ENCODE measurements around the gene FAM110A. TPM values are rescaled to one million over a fixed set of nuclear protein-coding genes. Genes with fewer than 3 reads are reported as not detected.

The FAM110A gene
- total RNA-seq, 2 donors from 2014 or later = 12.1 to 16.9 TPM

DNA sequence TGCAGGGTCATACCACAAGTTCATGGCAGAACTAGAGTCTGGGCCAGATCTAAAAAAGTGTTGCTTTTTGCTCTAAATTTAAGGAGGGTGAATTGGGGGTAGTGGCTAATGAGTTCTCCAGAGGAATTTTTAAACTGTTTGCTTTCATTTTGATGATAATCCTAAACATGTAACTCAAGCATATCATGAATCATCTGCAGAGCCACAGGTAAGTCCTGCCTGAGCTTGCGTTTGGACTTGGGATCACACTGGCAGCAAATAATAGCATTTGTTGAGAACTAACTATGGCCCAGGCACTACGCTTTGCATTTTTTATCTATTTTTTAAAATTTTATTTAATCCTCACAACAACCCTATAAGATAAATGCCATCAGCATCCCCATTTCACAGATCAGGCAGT is 27.4 kb downstream of the FAM110A start:
- TF ChIP-seq, protein P1, sequence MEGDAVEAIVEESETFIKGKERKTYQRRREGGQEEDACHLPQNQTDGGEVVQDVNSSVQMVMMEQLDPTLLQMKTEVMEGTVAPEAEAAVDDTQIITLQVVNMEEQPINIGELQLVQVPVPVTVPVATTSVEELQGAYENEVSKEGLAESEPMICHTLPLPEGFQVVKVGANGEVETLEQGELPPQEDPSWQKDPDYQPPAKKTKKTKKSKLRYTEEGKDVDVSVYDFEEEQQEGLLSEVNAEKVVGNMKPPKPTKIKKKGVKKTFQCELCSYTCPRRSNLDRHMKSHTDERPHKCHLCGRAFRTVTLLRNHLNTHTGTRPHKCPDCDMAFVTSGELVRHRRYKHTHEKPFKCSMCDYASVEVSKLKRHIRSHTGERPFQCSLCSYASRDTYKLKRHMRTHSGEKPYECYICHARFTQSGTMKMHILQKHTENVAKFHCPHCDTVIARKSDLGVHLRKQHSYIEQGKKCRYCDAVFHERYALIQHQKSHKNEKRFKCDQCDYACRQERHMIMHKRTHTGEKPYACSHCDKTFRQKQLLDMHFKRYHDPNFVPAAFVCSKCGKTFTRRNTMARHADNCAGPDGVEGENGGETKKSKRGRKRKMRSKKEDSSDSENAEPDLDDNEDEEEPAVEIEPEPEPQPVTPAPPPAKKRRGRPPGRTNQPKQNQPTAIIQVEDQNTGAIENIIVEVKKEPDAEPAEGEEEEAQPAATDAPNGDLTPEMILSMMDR (conservative IDR thresholded peaks at IDR 0.05) = no peak
- Mint-ChIP-seq H3K9me3 (no peaks in the 10 kb centered on the region), H3K27ac (no peak overlapping the region), H3K36me3 (ENCODE audit: low read depth) (no peaks in the 10 kb centered on the region), H3K27me3 (ENCODE audit: insufficient read depth) (peaks cover 23% of the 10 kb centered on the region), H3K4me3 (no peak overlapping the region), H3K4me1 (peaks cover 16% of the 10 kb centered on the region)
- Histone ChIP-seq H3K27me3 (ENCODE audit: control insufficient read depth, insufficient read depth, low read length, poor library complexity, severe bottlenecking) (peaks cover 6% of the 10 kb centered on the region), H3K27ac (ENCODE audit: low read depth, low read length) (no peak overlapping the region), H3K36me3 (ENCODE audit: control insufficient read depth, insufficient read depth, low read length) (no peaks in the 10 kb centered on the region), H3K9ac (ENCODE audit: extremely low read depth, low read length, poor library complexity, severe bottlenecking) (no peak overlapping the region), H3K4me3 (ENCODE audit: low read length) (no peak overlapping the region), H3K4me1 (ENCODE audit: control insufficient read depth, insufficient read depth, low read length) (no peaks in the 10 kb centered on the region), H3K9me3 (ENCODE audit: control insufficient read depth, low read length) (no peaks in the 10 kb centered on the region)
- WGBS, 2 experiments (ENCODE audit: insufficient coverage in 1 of 2, insufficient read length in 1 of 2) = 93 to 94% methylated on average over 2 of the region's 2 CpGs
- DNase-seq = no peak

DNA sequence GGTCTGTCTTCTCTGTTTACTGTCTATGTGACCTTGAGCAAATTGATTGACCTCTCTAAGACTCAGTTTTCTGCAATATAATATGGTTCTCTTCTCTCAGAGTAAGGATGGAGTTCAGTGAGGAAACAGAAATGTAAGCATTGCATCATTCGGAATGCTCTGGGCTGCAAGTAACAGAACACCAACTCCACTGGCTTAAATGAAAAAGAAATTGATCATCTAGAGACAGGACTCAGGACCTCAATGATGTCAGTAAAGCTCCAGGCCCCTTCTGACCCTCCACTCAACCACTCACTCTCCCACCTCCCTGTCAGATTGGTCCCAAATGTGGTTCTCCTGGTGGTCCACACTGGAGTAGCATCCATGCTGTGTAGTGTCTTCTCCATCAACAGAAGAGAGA is 31.9 kb downstream of the FAM110A start:
- Mint-ChIP-seq H3K4me1 (peaks cover 9% of the 10 kb centered on the region), H3K27me3 (ENCODE audit: insufficient read depth) (peaks cover 51% of the 10 kb centered on the region), H3K9me3 (no peaks in the 10 kb centered on the region), H3K4me3 (no peak overlapping the region), H3K36me3 (ENCODE audit: low read depth) (no peaks in the 10 kb centered on the region), H3K27ac (no peak overlapping the region)
- H3K36me3 ChIP-seq (ENCODE audit: control insufficient read depth, insufficient read depth, low read length) = no peaks in the 10 kb centered on the region
- no peak overlapping the region for H3K9ac ChIP-seq (ENCODE audit: extremely low read depth, low read length, poor library complexity, severe bottlenecking)
- H3K4me3 ChIP-seq (ENCODE audit: low read length) = no peak overlapping the region
- H3K4me1 ChIP-seq (ENCODE audit: control insufficient read depth, insufficient read depth, low read length) = no peaks in the 10 kb centered on the region
- H3K27ac ChIP-seq (ENCODE audit: low read depth, low read length) = no peak overlapping the region
- TF ChIP-seq, protein P1 (conservative IDR thresholded peaks at IDR 0.05) = peak; percentile 37
- H3K27me3 ChIP-seq (ENCODE audit: control insufficient read depth, insufficient read depth, low read length, poor library complexity, severe bottlenecking) = peaks cover 6% of the 10 kb centered on the region
- DNase-seq = no peak
- no peaks in the 10 kb centered on the region for H3K9me3 ChIP-seq (ENCODE audit: control insufficient read depth, low read length)
- 79 to 100% methylated on average over 1 of the region's 1 CpG for WGBS, 2 experiments (ENCODE audit: insufficient coverage in 1 of 2, insufficient read length in 1 of 2)

DNA sequence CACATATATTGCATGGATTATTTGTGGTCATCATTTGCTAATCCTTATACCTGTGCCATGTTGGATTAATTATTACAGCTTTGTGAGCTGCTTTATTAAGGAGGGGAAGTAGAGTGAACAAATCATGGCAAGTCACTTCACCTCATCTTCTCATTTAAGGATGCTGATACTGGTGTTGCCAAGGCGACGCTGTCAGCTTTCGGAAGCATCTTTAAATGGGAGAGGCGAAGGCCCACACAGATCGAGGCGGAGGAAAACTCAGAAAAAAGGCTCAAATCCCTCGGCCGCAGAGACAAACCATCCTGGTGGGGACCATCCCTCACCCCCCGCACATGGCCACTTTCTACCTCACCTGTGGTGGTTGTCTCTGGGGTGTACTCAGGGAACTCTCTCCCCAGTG is 34.8 kb downstream of the FAM110A start:
- TF ChIP-seq, protein P1 (conservative IDR thresholded peaks at IDR 0.05) = no peak
- H3K9ac ChIP-seq (ENCODE audit: extremely low read depth, low read length, poor library complexity, severe bottlenecking) = no peak overlapping the region
- WGBS, 2 experiments (ENCODE audit: insufficient coverage in 1 of 2, insufficient read length in 1 of 2) = 87 to 90% methylated on average over 2 to 9 of the region's 9 CpGs
- no peaks in the 10 kb centered on the region for H3K36me3 Mint-ChIP-seq (ENCODE audit: low read depth)
- H3K27ac Mint-ChIP-seq = no peak overlapping the region
- peaks cover 55% of the 10 kb centered on the region for H3K27me3 Mint-ChIP-seq (ENCODE audit: insufficient read depth)
- H3K36me3 ChIP-seq (ENCODE audit: control insufficient read depth, insufficient read depth, low read length) = no peaks in the 10 kb centered on the region
- no peaks in the 10 kb centered on the region for H3K9me3 ChIP-seq (ENCODE audit: control insufficient read depth, low read length)
- peaks cover 6% of the 10 kb centered on the region for H3K27me3 ChIP-seq (ENCODE audit: control insufficient read depth, insufficient read depth, low read length, poor library complexity, severe bottlenecking)
- no peak for DNase-seq
- H3K4me3 Mint-ChIP-seq = no peak overlapping the region
- H3K27ac ChIP-seq (ENCODE audit: low read depth, low read length) = no peak overlapping the region
- H3K9me3 Mint-ChIP-seq = no peaks in the 10 kb centered on the region
- no peak overlapping the region for H3K4me3 ChIP-seq (ENCODE audit: low read length)
- H3K4me1 Mint-ChIP-seq = peaks cover under 1% of the 10 kb centered on the region
- no peaks in the 10 kb centered on the region for H3K4me1 ChIP-seq (ENCODE audit: control insufficient read depth, insufficient read depth, low read length)

Data from endodermal cell (in vitro differentiated cells).